Right lobe of liver (tissue), 4 donors: ENCODE results near the gene MTFR2.

Experiments used
- POLR2A ChIP-seq: fragments of 450-650 bp; IDR thresholded peaks from one replicate; pipeline ENCODE4 v1.6.1; 2017; ENCODE audit warnings: antibody characterized with exemption, mild to moderate bottlenecking
- TF ChIP-seq, protein P1 (sequence below), 4 donors: fragments of 200-600 bp in 3 of 4; fragments of 450-650 bp in 1 of 4; IDR thresholded peaks; one replicate each; pipeline versions ENCODE4 v1.5.1 to v1.8.0; 2016 to 2022; ENCODE audit warnings: antibody characterized with exemption in 4 of 4, mild to moderate bottlenecking in 2 of 4
- donor health status: DM: no; HTN: no; CAD: no.
- donor health status: DM: no; HTN: no; CAD: no.
- donor health status: DM: no; HTN: yes; CAD: no.

DNA sequence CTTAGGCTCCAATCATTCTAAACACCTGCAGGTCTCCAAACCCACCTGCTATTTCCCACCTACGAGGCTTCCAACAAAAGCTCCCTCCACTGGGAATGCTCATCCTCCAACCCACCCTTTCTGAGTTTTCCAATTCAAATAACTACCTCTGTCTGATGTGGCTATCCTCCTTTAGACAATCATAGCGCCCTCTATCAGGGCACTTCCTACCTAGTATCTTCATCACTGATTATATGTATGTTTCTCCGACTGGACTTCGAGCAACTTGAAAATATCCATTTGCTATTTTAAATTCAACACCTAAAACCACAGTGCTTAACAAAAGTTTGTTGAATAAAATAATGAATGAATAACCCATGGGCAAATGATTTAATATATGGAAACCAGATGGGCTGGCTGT lies 41.3 kb downstream of the MTFR2 start:
- TF ChIP-seq, protein P1, sequence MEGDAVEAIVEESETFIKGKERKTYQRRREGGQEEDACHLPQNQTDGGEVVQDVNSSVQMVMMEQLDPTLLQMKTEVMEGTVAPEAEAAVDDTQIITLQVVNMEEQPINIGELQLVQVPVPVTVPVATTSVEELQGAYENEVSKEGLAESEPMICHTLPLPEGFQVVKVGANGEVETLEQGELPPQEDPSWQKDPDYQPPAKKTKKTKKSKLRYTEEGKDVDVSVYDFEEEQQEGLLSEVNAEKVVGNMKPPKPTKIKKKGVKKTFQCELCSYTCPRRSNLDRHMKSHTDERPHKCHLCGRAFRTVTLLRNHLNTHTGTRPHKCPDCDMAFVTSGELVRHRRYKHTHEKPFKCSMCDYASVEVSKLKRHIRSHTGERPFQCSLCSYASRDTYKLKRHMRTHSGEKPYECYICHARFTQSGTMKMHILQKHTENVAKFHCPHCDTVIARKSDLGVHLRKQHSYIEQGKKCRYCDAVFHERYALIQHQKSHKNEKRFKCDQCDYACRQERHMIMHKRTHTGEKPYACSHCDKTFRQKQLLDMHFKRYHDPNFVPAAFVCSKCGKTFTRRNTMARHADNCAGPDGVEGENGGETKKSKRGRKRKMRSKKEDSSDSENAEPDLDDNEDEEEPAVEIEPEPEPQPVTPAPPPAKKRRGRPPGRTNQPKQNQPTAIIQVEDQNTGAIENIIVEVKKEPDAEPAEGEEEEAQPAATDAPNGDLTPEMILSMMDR (IDR thresholded peaks at IDR 0.05): no peak
- no peak for TF ChIP-seq POLR2A
